ENCODE measurements around the gene GLB1L2.

Gene GLB1L2

DNA sequence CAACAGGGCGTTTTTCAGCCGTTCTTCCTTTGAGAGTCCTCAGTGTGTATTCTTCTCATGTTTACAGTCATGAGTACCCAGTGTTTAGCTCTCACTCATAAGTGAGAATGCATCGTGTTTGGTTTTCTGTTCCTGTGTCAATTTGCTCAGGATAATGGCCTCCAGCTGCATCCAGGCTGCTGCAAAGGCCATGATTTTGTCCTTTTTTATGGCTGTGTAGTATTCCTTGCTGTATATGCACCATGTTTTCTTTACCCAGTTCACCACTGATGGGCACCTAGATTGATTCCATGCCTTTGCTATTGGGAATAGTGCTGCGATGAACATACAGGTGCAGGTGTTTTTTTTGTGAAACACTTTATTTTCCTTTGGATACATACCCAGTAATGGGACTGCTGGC, 56.8 kb downstream of the GLB1L2 start:
- no peak for DNase-seq

DNA sequence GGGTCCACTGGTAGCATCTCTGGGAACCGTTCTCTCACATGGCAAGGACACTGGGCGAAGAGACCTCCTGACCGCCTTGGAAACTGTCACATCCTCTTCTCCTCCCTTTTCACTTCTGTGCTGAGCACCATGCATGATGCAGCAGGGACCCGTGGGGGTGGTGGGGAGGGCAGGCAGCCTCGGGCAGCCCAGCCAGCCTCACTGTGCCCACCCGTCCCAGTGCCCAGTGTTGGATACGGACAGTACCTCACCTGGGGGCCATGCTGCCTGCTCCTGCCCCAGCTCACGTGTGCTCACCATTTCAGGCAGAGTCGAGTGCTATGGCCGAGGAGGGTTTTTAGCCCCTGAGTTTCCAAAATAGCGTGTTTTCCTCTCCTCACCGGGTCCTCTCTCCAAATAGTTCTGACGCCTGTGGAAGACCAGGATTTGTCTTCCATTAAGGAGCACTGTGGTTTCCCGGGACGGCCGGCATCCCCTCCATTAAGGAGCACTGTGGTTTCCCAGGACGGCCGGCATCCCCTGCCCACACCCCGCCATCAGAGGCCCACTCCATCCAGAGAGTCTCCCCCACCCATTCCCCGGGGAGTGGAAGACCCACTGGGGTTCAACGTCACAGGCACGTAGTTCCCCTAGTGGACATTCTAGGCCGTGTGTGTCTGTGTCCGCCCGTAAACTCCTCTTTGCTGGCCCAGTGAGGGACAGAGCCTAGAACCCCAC, 57.8 kb downstream of the GLB1L2 start:
- DNase-seq: no peak

DNA sequence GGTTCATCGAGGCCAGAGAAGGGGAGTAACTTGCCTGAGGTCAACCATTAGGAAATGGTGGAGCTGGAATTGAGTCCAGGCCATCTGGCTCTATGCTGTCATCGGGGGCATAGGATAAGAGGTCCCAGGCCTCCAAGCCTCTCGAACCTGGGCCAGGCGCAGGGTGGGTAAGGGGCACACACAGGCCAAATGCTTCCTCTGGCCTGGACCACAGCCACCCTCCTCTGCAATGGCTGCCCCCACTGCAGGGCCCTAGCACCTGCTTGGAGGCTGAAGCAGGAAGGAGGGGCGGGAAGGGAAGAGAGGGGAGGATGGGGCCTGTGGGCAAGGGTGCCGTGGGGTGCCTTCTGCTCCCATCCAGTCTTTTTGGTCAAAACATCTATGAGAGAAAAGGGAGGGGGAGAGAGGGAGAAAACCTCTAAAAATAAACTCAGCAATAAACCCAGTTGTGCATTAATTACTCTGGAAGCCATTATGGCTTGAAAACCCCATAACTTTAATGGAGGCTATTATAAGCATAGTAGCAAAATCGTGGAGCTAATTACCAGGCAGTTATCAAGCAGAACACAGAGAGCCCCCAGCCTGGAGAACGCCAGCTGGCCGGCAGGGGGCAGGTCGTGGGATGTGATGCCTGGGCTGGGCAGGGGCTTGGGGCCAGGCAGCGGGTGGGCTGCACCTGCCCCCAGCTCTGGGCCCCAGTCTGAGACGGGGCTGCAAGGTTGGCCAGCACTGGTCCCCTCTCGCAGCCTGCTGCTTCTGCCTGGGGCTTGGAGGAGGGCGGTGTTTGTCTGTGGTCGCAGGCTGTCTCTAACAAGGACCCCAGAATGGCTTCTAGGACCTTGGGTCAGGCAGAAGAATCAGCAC, 59.1 kb downstream of the GLB1L2 start:
- no peak for DNase-seq

DNA sequence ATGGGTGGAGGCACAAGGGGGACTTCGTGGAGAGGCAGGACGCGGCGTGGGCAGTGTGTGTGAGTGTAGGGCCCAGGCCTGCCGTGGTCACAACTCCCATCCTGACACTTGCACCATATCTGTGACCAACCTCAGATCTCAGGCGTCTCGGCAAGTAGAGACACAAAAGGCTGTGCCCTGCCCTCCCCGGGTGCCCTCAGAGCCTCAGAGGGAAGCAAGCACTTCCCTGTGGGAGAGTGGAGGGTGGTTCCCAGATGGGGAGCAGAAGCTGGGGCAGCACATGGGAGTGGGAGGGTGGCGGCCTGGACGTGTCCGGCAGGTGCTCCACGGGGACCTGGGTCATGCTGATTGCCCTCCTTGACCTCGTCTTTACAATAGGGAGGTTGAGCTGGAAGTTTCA, 59.9 kb downstream of the GLB1L2 start:
- no peak for DNase-seq

DNA sequence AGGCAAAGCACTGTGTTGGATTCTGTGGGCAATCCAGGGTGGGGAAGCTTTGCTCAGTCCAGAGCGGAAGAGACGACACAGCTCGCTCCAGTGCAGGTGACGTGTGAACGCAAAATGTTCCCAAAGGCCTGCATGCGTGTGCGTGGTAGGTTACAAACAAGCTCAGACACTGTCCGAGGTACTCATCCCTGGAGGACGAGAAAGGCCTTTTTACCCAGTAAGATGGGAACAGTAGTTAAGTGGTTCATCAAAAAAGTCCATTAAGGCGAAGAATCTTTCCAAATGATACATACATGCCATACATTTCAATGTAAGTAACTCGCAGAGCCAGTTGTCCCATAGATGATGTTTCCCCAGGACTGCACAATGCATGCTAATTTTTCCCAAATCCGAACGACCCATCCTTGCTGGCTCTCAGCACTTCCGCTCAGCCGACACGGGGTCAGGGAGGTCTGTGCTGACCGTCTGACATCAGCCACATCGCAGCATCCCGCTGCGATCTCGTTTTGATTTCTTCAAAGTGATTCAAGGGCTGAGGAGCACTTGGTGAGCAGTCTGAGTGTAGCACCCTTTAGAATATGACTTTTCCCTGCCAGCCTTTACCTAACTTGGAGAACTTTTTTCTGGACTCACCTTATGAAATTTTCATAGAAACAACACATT, 61.3 kb downstream of the GLB1L2 start:
- no peak for DNase-seq

DNA sequence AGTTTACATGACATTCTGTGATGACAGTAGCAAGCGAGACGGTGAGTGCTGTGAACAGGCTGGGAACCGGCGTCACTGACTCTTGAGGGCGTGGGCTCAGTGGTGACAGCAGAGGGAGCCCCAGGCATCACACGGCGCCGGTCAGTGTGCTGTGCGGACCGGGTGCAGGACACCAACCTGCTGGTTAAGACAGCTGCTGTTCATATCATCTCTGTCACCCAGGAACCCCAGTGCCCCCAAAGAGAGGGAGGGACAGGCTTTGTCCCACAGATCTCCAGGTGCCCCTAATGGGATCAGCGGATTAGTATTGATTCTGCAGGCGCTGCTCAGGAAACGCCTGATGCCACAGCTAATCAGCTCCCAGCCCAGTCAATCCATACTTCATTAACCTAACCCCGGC, 61.9 kb downstream of the GLB1L2 start:
- DNase-seq: no peak

DNA sequence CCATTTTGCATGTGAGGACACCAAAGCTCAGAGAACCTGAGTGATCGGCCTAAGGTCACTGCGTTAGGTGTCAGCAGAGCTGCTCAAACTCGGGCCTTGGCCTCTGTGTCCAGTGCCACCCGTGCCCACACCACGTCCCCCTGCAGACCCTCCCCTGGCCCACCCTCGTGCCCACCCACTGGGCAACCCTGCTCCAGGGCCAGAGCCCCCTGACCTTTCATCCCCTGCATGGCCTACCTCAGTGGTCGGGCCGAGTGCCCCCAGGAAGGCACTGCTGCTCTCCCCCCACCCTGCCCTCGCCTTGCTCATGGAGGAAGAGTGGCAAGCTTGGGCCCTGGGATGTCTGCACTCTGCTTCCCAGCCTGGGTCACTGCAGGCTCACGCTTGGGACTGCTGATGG, 62.5 kb downstream of the GLB1L2 start:
- no peak for DNase-seq

DNA sequence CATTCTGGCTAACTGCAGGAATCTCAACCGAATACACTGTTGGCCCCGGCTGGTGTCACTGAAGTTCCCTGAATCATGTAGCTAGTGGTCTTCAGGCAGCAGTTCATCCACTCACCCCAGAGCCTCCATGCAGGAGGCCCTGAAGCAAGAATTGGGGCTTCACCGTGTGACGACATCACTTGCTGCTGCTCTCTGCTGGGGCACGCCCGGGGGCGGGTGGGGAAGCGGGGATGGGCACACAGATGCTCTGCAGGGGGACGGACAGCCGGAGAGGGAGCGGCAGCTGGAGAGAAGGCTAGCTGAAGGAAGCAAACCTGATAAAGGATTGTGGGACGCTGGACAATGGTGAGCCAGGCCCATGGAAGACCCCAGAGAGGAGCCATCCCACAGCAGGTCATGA, 63.2 kb downstream of the GLB1L2 start:
- no peak for DNase-seq

DNA sequence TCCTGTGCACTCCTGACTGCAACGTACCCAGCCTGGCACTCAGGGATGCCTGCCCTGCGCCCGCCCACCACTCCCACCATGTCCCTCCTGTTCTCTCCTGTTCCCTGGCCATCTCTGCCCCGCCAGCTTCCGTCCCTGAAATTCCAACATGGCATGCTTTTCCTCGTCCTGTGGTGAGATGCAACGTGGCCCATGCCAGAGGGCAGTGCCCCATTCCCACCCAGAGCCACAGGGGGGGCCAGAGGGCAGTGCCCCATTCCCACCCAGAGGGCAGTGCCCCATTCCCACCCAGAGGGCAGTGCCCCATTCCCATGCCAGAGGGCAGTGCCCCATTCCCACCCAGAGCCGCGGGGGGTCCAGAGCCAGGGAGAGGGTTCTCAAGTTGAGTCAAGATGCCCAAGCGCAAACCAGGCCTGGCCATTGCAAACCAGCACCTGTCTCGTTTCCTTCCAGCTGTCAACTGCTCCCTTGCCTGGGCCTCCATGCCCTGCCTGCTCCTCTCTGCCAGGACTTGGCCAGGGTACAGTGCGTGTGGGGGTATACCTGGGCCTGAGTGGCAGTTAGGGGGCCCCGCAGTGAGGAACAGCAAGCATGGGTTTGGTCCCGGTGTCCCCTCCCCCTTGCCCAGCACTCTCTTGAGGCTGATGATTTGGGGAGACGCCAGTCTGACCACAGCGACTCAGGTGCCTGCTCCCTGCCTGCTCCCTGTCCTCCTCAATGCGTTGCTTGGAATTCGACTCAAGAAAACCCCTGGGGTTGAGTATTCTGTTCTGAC, 65.7 kb downstream of the GLB1L2 start:
- no peak for DNase-seq

DNA sequence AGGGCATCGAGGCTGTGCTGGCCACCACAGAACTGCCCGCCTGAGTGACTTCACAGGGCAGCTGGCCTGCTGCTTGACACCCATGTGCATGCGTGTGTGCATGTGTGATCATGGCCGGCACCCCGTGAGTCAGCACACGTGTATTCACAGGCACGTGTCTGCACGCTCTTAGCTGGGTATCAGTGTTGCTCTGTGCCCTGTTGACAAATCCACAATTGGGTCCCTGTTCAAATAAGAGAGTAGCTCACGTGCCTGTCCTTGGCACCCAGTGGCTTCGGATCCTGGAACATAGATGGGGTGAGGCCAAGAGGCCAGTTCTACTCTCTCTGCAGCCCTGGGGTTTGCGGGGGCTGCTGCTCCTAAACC, 66.3 kb downstream of the GLB1L2 start:
- DNase-seq: no peak

DNA sequence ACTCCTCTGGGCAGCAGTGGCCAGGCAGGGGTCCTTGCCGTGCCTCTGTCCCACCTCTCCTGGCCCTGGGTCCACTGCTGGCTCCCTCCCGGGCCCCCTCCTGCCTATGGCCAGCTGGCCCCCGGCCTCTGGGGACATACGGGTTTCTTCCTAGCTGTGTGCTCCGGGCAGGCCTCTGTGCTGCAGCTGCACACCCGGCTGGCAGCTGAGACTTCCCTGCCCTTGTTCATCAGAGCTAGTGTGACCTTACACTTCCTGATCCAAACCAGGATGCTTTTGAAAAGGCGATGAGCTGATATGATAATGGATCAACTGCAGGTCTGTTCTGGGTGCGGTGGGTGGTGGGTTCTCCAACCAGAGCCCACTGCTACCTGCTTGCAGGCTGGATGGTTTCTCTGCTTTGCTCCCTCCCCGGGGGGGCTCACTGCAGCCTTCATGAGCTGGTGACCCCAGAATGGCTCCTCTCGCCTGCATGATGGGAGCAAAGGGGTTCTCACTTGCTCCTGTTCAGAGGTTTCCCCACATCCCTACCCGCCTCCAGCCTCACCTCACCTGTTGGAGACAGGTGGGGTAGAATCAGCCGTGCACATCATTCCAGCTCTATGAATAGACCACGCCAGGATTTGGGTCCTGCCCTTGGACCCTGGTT, 67.0 kb downstream of the GLB1L2 start:
- no peak for DNase-seq

DNA sequence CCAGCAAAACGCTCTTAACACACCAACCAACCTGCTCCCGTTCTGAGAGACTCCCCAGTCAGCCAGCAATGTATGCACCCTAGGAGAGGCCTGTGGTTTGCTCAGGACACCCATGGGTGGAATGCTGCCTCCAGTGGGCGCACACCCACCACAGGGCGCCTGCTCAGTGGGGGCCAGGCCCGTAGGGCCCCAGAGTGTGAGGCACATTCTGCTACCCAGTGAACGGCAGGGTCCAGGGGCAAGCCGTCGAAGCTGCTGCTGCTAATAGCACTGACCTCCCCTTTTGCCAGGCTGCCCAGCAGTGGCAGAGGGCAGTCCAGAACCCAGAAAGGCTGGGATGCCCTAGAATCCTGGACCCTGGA, 67.5 kb downstream of the GLB1L2 start:
- DNase-seq: no peak

DNA sequence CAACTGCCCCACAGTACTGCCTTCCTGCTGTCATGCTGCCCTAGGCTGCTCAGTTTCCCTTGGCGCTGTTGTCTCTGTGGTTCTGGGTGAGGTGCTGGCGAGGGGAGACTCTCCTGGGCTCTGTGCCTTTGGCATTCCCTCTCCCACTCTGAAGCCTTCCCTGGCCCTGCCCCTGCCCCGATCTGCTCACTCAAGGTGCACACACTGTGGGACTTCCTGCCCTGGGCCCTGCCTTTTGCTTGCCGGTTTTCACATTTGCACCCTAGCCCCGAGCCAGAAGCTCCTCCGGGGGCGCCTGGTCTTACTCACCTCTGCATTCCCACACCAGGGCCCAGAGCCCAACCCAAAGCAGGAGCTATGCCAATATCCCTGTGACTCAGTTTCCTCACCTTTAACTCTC, 68.2 kb downstream of the GLB1L2 start:
- DNase-seq: no peak

DNA sequence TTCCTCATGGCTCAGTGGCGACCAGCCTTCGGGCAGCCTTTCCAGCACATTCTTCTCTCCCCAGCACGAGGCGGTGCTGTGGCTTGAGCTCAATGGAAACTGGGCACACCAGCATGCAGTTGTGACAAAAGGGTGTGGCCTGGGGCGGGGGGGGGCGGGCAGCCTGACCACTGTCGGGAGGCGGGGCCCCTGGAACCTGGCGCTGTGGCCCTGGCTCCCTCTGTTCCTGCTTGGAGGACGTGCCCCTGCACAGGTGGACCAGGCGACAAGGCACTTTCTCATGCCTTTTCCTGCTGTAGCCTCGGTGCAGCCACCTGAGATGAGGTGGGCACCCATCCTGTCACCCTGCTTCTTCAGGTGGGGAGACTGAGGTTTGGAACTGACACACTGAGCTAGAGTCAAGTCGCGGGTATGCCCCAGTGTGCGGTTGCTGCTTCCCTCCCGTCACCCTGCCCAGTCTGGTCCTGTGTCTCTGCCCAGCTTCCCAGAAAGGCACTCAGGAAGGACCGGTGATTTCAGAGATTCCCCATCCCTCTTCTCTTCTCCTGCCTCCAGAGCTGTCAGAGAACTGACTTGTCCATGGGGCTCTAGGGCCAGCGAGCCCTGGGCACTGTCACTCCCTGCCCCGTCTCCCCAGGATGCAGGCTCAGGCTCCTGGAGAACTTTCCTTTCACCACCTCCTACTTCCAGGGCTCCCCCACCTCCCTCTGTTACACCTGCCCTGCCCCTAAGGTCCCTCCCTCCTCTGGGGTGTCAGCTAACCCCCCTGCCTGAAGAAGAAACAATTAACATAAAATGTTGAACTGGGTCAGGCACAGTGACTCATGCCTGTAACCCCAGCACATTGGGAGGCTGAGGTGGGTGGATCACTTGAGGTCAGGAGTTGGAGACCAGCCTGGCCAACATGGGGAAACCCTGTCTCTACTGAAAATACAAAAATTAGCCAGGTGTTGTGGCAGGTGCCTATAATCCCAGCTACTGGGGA, 70.3 kb downstream of the GLB1L2 start:
- DNase-seq: no peak

DNA sequence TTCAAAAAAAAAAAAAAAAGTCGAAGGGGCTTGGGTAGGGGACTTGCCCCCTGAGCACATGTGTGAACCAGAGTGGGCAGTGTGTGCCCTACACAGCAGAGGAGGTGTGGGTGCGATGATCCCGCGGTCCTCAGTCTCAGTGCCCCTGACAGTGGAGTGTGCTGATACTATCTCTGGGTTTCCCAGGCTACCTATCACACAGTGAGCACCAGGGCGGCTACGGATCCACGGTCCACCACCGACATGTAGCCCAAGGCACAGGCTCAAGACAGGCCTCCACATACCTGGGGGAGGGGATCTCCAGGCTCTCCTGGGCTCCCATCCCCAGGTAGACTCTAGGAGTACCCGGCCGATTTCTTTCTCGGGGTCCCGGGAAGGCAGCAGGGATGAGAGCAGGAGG, 71.1 kb downstream of the GLB1L2 start:
- DNase-seq: no peak

DNA sequence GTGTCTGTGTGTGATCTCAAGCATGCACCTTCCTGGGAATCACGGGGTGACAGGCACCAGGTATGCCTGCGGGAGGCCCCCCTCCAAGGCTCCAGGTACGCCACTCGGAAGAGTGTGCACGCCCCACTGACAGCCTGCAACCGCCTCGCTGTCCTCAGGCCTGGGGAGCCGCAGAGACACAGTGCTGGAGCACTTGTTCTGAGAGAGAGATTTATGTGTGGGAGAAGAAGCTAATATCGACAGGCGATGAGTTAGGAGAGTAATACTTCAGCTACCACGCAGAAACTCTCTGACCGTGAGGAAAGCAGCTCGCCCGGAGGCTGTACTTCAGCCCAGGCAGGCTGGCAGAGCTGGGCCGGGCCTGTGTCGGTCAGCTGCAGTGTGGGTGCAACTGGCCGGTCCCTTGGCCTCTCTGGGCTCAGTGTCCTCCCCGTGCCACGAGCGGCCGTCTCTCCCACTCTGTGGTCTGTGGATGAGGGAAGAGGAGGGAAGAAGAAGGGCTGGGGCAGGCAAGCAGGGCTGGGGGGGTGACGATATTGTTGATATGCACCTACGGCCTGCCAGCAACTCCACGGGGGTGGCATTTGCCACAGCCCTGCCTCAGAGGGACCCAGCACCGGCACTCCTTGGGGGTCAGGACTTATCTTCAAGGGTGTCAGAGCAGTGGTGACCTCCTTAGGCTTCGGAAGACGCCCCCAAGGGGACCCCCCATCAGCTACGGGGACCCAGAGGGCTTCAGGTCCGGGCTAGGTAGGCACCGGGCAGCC, 73.0 kb downstream of the GLB1L2 start:
- no peak for DNase-seq

DNA sequence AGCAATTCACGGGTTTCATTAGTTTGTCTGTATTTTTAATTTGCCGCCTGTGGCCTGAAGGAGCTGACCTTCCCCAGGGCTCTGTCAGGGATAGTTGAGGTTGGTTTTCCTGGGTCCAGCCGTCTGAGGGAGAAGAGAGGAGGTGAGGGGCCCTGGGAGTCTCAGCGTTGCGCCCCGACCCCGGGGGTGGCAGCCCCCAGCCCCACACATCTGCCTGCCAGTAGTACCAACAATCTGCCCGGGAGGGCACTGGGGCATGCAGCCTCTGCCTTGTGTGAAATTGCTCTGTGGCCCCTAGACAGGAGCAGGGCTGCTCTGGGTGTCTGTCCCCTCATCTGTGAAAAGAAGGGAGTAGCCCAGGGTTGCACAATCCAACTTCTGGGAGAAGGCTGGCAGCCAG, 73.6 kb downstream of the GLB1L2 start:
- DNase-seq: no peak

DNA sequence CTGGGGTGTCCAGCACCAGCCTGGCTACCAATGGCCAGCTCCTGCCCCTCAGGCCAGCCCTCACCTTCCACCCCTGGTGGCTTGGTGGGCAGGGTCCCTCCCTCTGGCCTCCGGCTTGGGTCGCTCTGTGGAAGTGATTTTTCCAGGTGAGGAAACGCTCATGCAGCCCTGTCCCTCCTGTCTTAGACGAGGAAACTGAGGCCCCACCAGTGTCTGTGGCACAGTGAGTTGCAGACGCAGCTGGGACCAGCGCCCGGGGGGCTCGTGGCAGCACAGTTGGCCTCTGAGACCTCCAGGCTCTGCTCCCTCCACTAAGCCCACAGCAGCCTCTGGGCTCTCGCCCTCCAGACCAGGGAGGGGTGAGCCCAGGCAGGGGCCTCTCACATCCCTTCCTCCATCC, 74.1 kb downstream of the GLB1L2 start:
- DNase-seq: no peak

DNA sequence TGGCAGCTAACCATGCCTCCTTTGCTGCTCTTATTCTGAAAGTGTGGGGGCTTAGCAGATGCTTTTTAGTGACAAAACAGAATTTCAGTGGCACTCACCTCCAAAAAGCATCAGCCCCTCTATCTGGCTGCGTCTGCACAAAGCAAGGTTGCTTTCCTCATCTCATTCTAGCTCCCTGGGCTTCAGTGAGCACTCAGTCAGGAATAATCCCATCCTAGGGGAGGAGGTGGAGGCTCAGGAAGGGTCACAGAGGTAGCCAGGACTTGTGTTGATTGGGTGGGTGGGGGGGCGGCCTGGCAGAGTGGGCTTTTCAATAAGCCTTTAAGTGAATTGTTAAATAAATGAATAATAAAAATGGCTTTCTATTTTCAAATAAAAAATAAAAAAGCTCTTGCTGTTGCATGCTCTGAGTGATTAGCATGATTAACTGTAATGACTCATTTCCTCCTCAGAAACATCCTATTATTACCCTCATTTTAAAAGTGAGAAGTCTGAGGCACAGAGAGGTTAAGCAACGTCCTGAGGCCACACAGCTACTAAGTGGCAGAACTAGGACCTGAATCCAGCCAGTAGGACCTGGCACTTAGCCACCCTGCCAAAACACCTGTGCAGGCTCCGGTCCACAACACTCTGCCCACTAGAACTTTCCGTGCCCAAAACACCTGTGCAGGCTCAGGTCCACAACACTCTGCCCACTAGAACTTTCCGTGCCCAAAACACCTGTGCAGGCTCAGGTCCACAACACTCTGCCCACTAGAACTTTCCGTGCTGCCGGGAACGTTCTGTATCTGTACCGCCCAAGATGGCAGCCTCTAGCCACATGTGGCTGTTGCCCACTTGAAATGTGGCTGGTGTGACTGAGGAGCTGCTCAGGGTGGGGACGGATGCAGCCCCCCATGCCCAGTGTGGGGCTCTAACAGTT, 74.7 kb downstream of the GLB1L2 start:
- no peak for DNase-seq

Measured in activated CD8-positive, alpha-beta memory T cell treated with anti-CD3 and anti-CD28 coated beads for 24 hours (primary cell).